ENCODE measurements around the gene CRYGN. TPM values are rescaled to one million over a fixed set of nuclear protein-coding genes. Genes with fewer than 3 reads are reported as not detected.

The CRYGN gene, protein sequence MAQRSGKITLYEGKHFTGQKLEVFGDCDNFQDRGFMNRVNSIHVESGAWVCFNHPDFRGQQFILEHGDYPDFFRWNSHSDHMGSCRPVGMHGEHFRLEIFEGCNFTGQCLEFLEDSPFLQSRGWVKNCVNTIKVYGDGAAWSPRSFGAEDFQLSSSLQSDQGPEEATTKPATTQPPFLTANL
- 0.32 TPM for polyA plus RNA-seq (2013, experiment 1 of 2)
- 0.29 TPM for polyA plus RNA-seq (2013, experiment 2 of 2)

DNA sequence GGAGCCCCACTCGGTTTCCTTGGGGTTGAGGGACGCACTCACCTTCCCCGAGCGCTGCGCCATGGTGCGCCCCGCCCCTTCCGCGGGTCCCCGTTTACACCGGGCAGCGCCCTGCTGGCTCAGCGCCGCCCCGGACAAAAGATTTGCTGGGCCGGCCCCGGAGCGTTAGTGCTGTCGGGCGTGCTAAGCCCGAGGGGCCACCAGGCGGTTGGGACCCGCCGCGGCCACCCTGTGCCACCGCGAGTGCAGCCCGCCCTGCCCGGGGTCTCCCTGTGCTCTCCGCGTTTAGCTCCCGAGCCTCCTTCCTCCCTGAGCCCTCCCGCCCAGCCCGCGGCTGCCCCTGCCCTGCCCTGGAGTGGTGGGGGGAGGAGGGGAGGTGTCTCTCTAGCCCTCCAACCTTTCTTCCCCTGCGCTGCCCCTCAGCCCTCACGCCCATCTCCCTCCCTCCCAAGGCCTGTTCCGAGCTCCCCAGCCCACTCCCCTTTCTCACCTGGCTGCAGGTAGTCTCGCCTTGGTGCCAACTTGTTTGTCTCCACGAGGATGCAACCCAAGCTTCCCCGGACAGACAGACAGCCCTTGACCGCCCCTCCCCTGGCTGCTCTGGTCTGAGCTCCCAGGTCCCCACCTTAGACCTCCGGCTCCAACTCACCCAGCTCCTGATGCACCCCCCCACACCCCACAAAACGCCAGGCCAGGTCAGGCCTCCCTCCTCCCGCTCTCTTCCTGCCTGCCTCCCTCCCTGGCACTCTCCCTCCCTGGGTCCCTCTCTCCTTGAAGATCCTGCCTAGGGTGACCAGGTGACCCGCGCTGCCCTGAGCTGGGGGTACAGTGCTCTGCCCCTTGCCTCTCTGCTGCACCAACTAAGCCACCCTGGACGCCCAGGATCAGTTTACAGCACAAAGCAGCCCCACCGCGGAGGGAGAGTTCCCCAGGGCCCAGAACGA lies at the start of gene CRYGN:
TSS of gene CRYGN (minus strand) at position 287 of the 944 bp plus-strand sequence. CDS start at position 63, 224 bp downstream.
- Histone ChIP-seq H3K18ac (ENCODE audit: low read length) (peak within 1 kb of the TSS; percentile 46), H3K23ac (ENCODE audit: low read length) (no peak within 1 kb of the TSS), H3K4me2 (ENCODE audit: low read length) (peak within 1 kb of the TSS; percentile 92), H3K56ac (ENCODE audit: low read length) (peak within 1 kb of the TSS; percentile 93), H2AK5ac (ENCODE audit: low read length) (no peak within 1 kb of the TSS), H3K79me1 (ENCODE audit: low read length) (no peaks in the 10 kb centered on the region), H2BK5ac (ENCODE audit: low read length) (no peak within 1 kb of the TSS), H3K9ac (ENCODE audit: low read length) (peak within 1 kb of the TSS; percentile 78), H4K8ac (ENCODE audit: low read depth, low read length) (no peak within 1 kb of the TSS), H3K4me1 (ENCODE audit: control insufficient read depth, low read depth, low read length) (peaks cover 2% of the 10 kb centered on the region), H4K5ac (ENCODE audit: low read length) (no peak within 1 kb of the TSS), H3K36me3 (ENCODE audit: control insufficient read depth, insufficient read depth, low read length) (no peaks in the 10 kb centered on the region), H3K4me3 (ENCODE audit: low read length) (peak within 1 kb of the TSS; percentile 42), H3K27me3 (ENCODE audit: insufficient read depth, low read length, poor library complexity) (no peaks in the 10 kb centered on the region), H3K79me2 (ENCODE audit: control insufficient read depth, insufficient read depth, low read length) (no peaks in the 10 kb centered on the region), H2BK120ac (ENCODE audit: low read depth, low read length) (peak within 1 kb of the TSS; percentile 8), H3K4ac (ENCODE audit: low read depth, low read length) (no peak within 1 kb of the TSS), H3K27ac (ENCODE audit: low read depth, low read length) (no peak within 1 kb of the TSS), H2BK15ac (replicated peaks; ENCODE audit: low read depth) (no peak within 1 kb of the TSS)
- peak; percentile 71 for DNase-seq
- no CpG with 5 or more reads among the region's 51 CpGs for WGBS (ENCODE audit: extremely low coverage, insufficient coverage, low lambda C conversion rate)

DNA sequence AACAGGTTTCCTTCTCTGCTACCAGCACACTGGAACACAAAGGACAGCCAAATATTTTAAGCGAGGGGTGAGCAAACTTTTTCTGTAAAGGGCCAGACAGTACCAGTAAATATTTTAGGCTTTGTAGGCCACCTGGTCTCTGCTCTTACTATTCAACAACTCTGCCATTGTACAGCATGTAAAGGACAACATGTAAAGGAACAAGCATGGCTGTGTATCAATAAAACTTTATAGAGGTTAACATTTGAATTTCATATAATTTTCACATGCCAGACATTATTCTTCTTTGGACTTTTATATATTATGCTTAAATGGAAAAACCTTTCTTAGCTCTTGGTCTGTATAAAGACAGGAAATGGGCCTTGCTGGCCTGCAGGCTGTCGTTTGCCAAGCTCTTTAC lies 49.6 kb upstream of the CRYGN start:
- no peak overlapping the region for H2BK5ac ChIP-seq (ENCODE audit: low read length)
- peaks cover 25% of the 10 kb centered on the region for H3K79me2 ChIP-seq (ENCODE audit: control insufficient read depth, insufficient read depth, low read length)
- H4K8ac ChIP-seq (ENCODE audit: low read depth, low read length) = peak overlapping the region; percentile 69
- peaks cover 6% of the 10 kb centered on the region for H3K4me1 ChIP-seq (ENCODE audit: control insufficient read depth, low read depth, low read length)
- H3K4me2 ChIP-seq (ENCODE audit: low read length) = no peak overlapping the region
- no peak overlapping the region for H3K56ac ChIP-seq (ENCODE audit: low read length)
- no peaks in the 10 kb centered on the region for H3K27me3 ChIP-seq (ENCODE audit: insufficient read depth, low read length, poor library complexity)
- H2BK120ac ChIP-seq (ENCODE audit: low read depth, low read length) = peak overlapping the region; percentile 64
- no peak overlapping the region for H3K4ac ChIP-seq (ENCODE audit: low read depth, low read length)
- no peak for DNase-seq
- H3K27ac ChIP-seq (ENCODE audit: low read depth, low read length) = no peak overlapping the region
- H3K4me3 ChIP-seq (ENCODE audit: low read length) = no peak overlapping the region
- H3K79me1 ChIP-seq (ENCODE audit: low read length) = peaks cover 16% of the 10 kb centered on the region
- H3K36me3 ChIP-seq (ENCODE audit: control insufficient read depth, insufficient read depth, low read length) = no peaks in the 10 kb centered on the region
- H3K9ac ChIP-seq (ENCODE audit: low read length) = no peak overlapping the region
- H3K23ac ChIP-seq (ENCODE audit: low read length) = no peak overlapping the region
- no CpG with 5 or more reads among the region's 2 CpGs for WGBS (ENCODE audit: extremely low coverage, insufficient coverage, low lambda C conversion rate)
- no peak overlapping the region for H4K5ac ChIP-seq (ENCODE audit: low read length)
- H2BK15ac ChIP-seq (replicated peaks; ENCODE audit: low read depth) = no peak overlapping the region
- H3K18ac ChIP-seq (ENCODE audit: low read length) = peak overlapping the region; percentile 51
- no peak overlapping the region for H2AK5ac ChIP-seq (ENCODE audit: low read length)

GRCh38 chr7:151488096-151488495 lies 48.2 kb upstream of the CRYGN start:
- Histone ChIP-seq H2BK120ac (ENCODE audit: low read depth, low read length) (no peak overlapping the region), H2BK5ac (ENCODE audit: low read length) (no peak overlapping the region), H3K56ac (ENCODE audit: low read length) (no peak overlapping the region), H3K9ac (ENCODE audit: low read length) (no peak overlapping the region), H3K23ac (ENCODE audit: low read length) (no peak overlapping the region), H3K18ac (ENCODE audit: low read length) (no peak overlapping the region), H3K79me2 (ENCODE audit: control insufficient read depth, insufficient read depth, low read length) (peaks cover 18% of the 10 kb centered on the region), H2AK5ac (ENCODE audit: low read length) (no peak overlapping the region), H3K4me3 (ENCODE audit: low read length) (no peak overlapping the region), H3K4me1 (ENCODE audit: control insufficient read depth, low read depth, low read length) (no peaks in the 10 kb centered on the region), H3K4ac (ENCODE audit: low read depth, low read length) (no peak overlapping the region), H3K79me1 (ENCODE audit: low read length) (peaks cover 14% of the 10 kb centered on the region), H3K36me3 (ENCODE audit: control insufficient read depth, insufficient read depth, low read length) (no peaks in the 10 kb centered on the region), H3K27ac (ENCODE audit: low read depth, low read length) (no peak overlapping the region), H3K27me3 (ENCODE audit: insufficient read depth, low read length, poor library complexity) (no peaks in the 10 kb centered on the region), H3K4me2 (ENCODE audit: low read length) (no peak overlapping the region), H2BK15ac (replicated peaks; ENCODE audit: low read depth) (no peak overlapping the region), H4K8ac (ENCODE audit: low read depth, low read length) (no peak overlapping the region), H4K5ac (ENCODE audit: low read length) (no peak overlapping the region)
- DNase-seq = no peak

- Histone ChIP-seq H3K36me3 (ENCODE audit: control insufficient read depth, insufficient read depth, low read length) (peaks cover 2% of the 10 kb centered on the region), H4K5ac (ENCODE audit: low read length) (no peak overlapping the region)
Observed at GRCh38 chr7:151487228-151487627, 47.3 kb upstream of the CRYGN start.

DNA sequence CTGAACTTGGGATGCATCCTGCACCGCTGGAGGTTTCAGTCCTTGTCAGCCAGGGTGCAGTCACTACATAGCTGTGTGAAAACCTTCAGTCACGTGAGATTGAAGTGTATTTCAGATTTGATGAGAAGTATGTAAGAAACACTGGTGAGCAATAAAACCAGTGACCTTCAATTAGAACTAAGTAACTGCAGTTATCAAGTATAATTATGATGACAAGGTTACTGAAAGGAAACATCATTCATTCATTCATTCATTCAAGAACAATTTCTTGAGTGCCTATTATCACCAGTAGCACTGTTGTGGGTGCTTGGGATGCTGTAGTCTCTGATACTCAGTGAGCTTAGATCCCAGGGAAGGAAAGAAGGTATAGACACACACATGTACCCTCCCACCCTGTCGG lies 46.1 kb upstream of the CRYGN start:
- no peak overlapping the region for H3K4ac ChIP-seq (ENCODE audit: low read depth, low read length)
- DNase-seq = no peak
- peaks cover 8% of the 10 kb centered on the region for H3K79me2 ChIP-seq (ENCODE audit: control insufficient read depth, insufficient read depth, low read length)
- H3K79me1 ChIP-seq (ENCODE audit: low read length) = peaks cover 12% of the 10 kb centered on the region
- no peak overlapping the region for H3K4me2 ChIP-seq (ENCODE audit: low read length)
- H3K36me3 ChIP-seq (ENCODE audit: control insufficient read depth, insufficient read depth, low read length) = peaks cover 2% of the 10 kb centered on the region
- H2BK5ac ChIP-seq (ENCODE audit: low read length) = no peak overlapping the region
- no peak overlapping the region for H2BK120ac ChIP-seq (ENCODE audit: low read depth, low read length)
- H4K5ac ChIP-seq (ENCODE audit: low read length) = no peak overlapping the region
- no peaks in the 10 kb centered on the region for H3K27me3 ChIP-seq (ENCODE audit: insufficient read depth, low read length, poor library complexity)
- no peak overlapping the region for H3K27ac ChIP-seq (ENCODE audit: low read depth, low read length)
- H3K23ac ChIP-seq (ENCODE audit: low read length) = no peak overlapping the region
- no peaks in the 10 kb centered on the region for H3K4me1 ChIP-seq (ENCODE audit: control insufficient read depth, low read depth, low read length)
- H2AK5ac ChIP-seq (ENCODE audit: low read length) = no peak overlapping the region
- H3K4me3 ChIP-seq (ENCODE audit: low read length) = no peak overlapping the region
- H4K8ac ChIP-seq (ENCODE audit: low read depth, low read length) = no peak overlapping the region
- no peak overlapping the region for H2BK15ac ChIP-seq (replicated peaks; ENCODE audit: low read depth)
- no peak overlapping the region for H3K9ac ChIP-seq (ENCODE audit: low read length)
- no CpG with 5 or more reads among the region's 3 CpGs for WGBS (ENCODE audit: extremely low coverage, insufficient coverage, low lambda C conversion rate)
- H3K18ac ChIP-seq (ENCODE audit: low read length) = no peak overlapping the region
- no peak overlapping the region for H3K56ac ChIP-seq (ENCODE audit: low read length)

More at GRCh38 chr7:151487228-151487627, 47.3 kb upstream of the CRYGN start:
- Histone ChIP-seq H2BK15ac (replicated peaks; ENCODE audit: low read depth) (no peak overlapping the region), H3K27ac (ENCODE audit: low read depth, low read length) (no peak overlapping the region), H3K79me1 (ENCODE audit: low read length) (peaks cover 14% of the 10 kb centered on the region), H2AK5ac (ENCODE audit: low read length) (no peak overlapping the region), H3K56ac (ENCODE audit: low read length) (no peak overlapping the region), H2BK5ac (ENCODE audit: low read length) (no peak overlapping the region), H4K8ac (ENCODE audit: low read depth, low read length) (no peak overlapping the region), H2BK120ac (ENCODE audit: low read depth, low read length) (no peak overlapping the region), H3K4me1 (ENCODE audit: control insufficient read depth, low read depth, low read length) (no peaks in the 10 kb centered on the region), H3K4ac (ENCODE audit: low read depth, low read length) (no peak overlapping the region), H3K4me3 (ENCODE audit: low read length) (no peak overlapping the region), H3K4me2 (ENCODE audit: low read length) (no peak overlapping the region), H3K79me2 (ENCODE audit: control insufficient read depth, insufficient read depth, low read length) (peaks cover 15% of the 10 kb centered on the region), H3K9ac (ENCODE audit: low read length) (no peak overlapping the region), H3K27me3 (ENCODE audit: insufficient read depth, low read length, poor library complexity) (no peaks in the 10 kb centered on the region), H3K18ac (ENCODE audit: low read length) (no peak overlapping the region), H3K23ac (ENCODE audit: low read length) (no peak overlapping the region)
- WGBS (ENCODE audit: extremely low coverage, insufficient coverage, low lambda C conversion rate) = no CpG with 5 or more reads among the region's 2 CpGs
- DNase-seq = no peak
